GM19099 (cell line): ENCODE results near the gene NUP210L.

Source experiments
- POLR2A ChIP-seq: IDR thresholded peaks from 3 replicates; pipeline ENCODE4 v1.6.1; 2011; ENCODE audit warnings: low read depth; ENCODE audit not compliant: insufficient read length; ENCODE audit errors: extremely low read depth

Gene NUP210L

GRCh38 chr1:153962088-153963029, 192.5 kb downstream of the NUP210L start:
- TF ChIP-seq POLR2A = no peak

GRCh38 chr1:153961421-153961820, 193.5 kb downstream of the NUP210L start:
- TF ChIP-seq POLR2A = no peak

GRCh38 chr1:153960206-153960605, 194.7 kb downstream of the NUP210L start:
- no peak for TF ChIP-seq POLR2A

GRCh38 chr1:153959454-153959853, 195.4 kb downstream of the NUP210L start:
- no peak for TF ChIP-seq POLR2A

- no peak for TF ChIP-seq POLR2A
Measured at GRCh38 chr1:153958961-153959260, 196.0 kb downstream of the NUP210L start.

- peak; percentile 33 for TF ChIP-seq POLR2A
Measured at GRCh38 chr1:153958111-153958960, 196.5 kb downstream of the NUP210L start, which contains the start of gene CRTC2. TSS of gene CRTC2 (minus strand) at chr1:153958612. CDS start at chr1:153958497, 115 bp downstream.

GRCh38 chr1:153957744-153958110, 197.1 kb downstream of the NUP210L start:
- peak; percentile 65 for TF ChIP-seq POLR2A

- no peak for TF ChIP-seq POLR2A
Measured at GRCh38 chr1:153956997-153957715, 197.7 kb downstream of the NUP210L start.

- no peak for TF ChIP-seq POLR2A
Measured at GRCh38 chr1:153954826-153955225, 200.0 kb downstream of the NUP210L start.

- TF ChIP-seq POLR2A = no peak
Measured at GRCh38 chr1:153953859-153954365, 201.0 kb downstream of the NUP210L start.

GRCh38 chr1:153951801-153952200, 203.1 kb downstream of the NUP210L start:
- TF ChIP-seq POLR2A = no peak

- no peak for TF ChIP-seq POLR2A
Measured at GRCh38 chr1:153951183-153951582, 203.7 kb downstream of the NUP210L start.

- no peak for TF ChIP-seq POLR2A
Measured at GRCh38 chr1:153946622-153947241, 208.1 kb downstream of the NUP210L start, which contains the start of gene DENND4B. TSS of gene DENND4B (minus strand) at chr1:153946718. CDS start at chr1:153944374, 2,344 bp downstream.
